ENCODE measurements around the gene ANK3.

DNA sequence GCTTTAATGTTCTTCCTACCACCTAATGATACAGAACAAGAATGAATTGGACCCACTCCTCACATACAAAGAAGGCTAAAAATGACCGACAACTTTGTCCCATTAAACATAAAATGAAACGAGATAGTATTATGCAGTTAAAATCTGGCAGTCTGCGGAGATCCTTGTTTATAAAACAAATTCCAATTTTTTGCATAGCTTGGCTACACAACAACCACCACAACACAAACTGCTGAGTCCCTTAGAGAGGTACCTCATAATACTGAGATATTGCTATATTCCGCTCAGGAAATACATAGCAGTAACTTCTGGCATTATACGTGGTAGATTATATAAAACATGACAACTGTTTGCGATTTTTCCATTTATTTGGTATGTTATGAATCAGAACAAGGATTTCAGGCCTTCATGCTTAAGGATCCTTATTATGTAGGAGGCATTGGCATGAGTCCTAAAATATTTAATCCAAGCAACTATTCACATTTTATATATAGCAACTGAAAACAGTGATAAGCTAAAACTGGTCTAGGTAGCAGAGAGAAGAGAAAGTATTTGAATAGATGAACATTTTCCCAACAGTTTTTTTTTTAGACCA, 96.0 kb downstream of the ANK3 start:
- no peak for TF ChIP-seq EZH2 (IDR thresholded peaks at IDR 0.05; ENCODE audit: low read length, missing control alignments)
- no peak for TF ChIP-seq CTCF (conservative IDR thresholded peaks at IDR 0.05 in 1 of 2, IDR thresholded peaks at IDR 0.05 in 1 of 2; ENCODE audit: low read depth in 1 of 2, low read length in 2 of 2)

Data from fibroblast of lung (primary cell).